SU-DHL-6 (cell line): Measurements from ENCODE around the gene GPR107.

Experiments
- H2AFZ ChIP-seq: fragments of 200-600 bp; sonication (generic); 2 replicates; pipeline ENCODE4 v1.6.1; 2014; ENCODE audit warnings: low read depth, mild to moderate bottlenecking, moderate library complexity, mixed read lengths, antibody characterized with exemption, low read length; ENCODE audit not compliant: severe bottlenecking
- H3F3A ChIP-seq: fragments of 200-600 bp; shearing (Covaris generic); 2 replicates; pipeline ENCODE4 v1.6.0; 2016; ENCODE audit warnings: antibody characterized with exemption, mild to moderate bottlenecking; ENCODE audit not compliant: insufficient read depth
- H3K27ac ChIP-seq: fragments of 200-600 bp; sonication (generic); 2 replicates; pipeline ENCODE4 v1.5.1; 2016; ENCODE audit warnings: low read depth, mild to moderate bottlenecking, low read length, moderate library complexity, mixed read lengths
- H3K27me3 ChIP-seq: fragments of 200-600 bp; sonication (generic), shearing (Covaris generic); 2 replicates; pipeline ENCODE4 v1.6.0; 2014; ENCODE audit warnings: mild to moderate bottlenecking, low read length
- H3K36me3 ChIP-seq: fragments of 200-600 bp; sonication (generic); 2 replicates; pipeline ENCODE4 v1.6.1; 2014; ENCODE audit warnings: mild to moderate bottlenecking, low read length, mixed read lengths
- H3K4me2 ChIP-seq: fragments of 300-600, 200-600 bp; shearing (Covaris generic), sonication (generic); 2 replicates; pipeline ENCODE4 v1.6.0; 2014; ENCODE audit warnings: low read length, low read depth, mild to moderate bottlenecking; ENCODE audit not compliant: poor library complexity, severe bottlenecking
- H3K4me3 ChIP-seq: fragments of 200-600 bp; sonication (generic); 2 replicates; pipeline ENCODE4 v1.5.1; 2014; ENCODE audit warnings: antibody characterized with exemption, low read length, mild to moderate bottlenecking, mixed read lengths; ENCODE audit not compliant: insufficient read depth, poor library complexity, severe bottlenecking
- H3K79me2 ChIP-seq: fragments of 200-600 bp; sonication (generic); 2 replicates; pipeline ENCODE4 v1.6.1; 2014; ENCODE audit warnings: mild to moderate bottlenecking, low read length, moderate library complexity; ENCODE audit not compliant: insufficient read depth
- H3K9ac ChIP-seq: fragments of 200-600 bp; sonication (generic); 2 replicates; pipeline ENCODE4 v1.7.0; 2014; ENCODE audit warnings: mild to moderate bottlenecking, low read length
- H3K9me2 ChIP-seq: fragments of 200-600 bp; sonication (generic); replicated peaks from 2 replicates; pipeline ENCODE4 v1.6.1; 2014; ENCODE audit warnings: low read length; ENCODE audit not compliant: insufficient read depth
- H3K9me3 ChIP-seq: fragments of 200-600 bp; sonication (generic); 2 replicates; pipeline ENCODE4 v1.6.1; 2014; ENCODE audit warnings: low read length, mixed read lengths; ENCODE audit not compliant: insufficient read depth
- H4K20me1 ChIP-seq: fragments of 200-600 bp; sonication (generic); 2 replicates; pipeline ENCODE4 v1.6.1; 2014; ENCODE audit warnings: low read depth, mild to moderate bottlenecking, antibody characterized with exemption, low read length, moderate library complexity, mixed read lengths
- EZH2phosphoT487 ChIP-seq: fragments of 200-600 bp; sonication (generic), shearing (Covaris generic); conservative IDR thresholded peaks from 2 replicates; pipeline ENCODE4 v1.6.1; 2018; ENCODE audit warnings: mild to moderate bottlenecking, antibody characterized with exemption, low read length, moderate library complexity, mixed read lengths
- TF ChIP-seq, protein P1 (sequence below): fragments of 200-600 bp; sonication (generic); IDR thresholded peaks from one replicate; pipeline ENCODE4 v1.5.1; 2017; ENCODE audit warnings: antibody characterized with exemption, mild to moderate bottlenecking, low read length, moderate library complexity; ENCODE audit not compliant: insufficient read depth, poor library complexity, severe bottlenecking

GPR107 gene

GRCh38 chr9:130138171-130138653 is 84.5 kb downstream of the GPR107 start:
- H3F3A ChIP-seq, result no peaks in the 10 kb centered on the region
- no peak overlapping the region for H3K27ac ChIP-seq
- H3K27me3 ChIP-seq, result no peaks in the 10 kb centered on the region
- no peak overlapping the region for H3K4me2 ChIP-seq
- no peaks in the 10 kb centered on the region for H4K20me1 ChIP-seq
- no peaks in the 10 kb centered on the region for H3K9me3 ChIP-seq
- H3K9ac ChIP-seq, result no peak overlapping the region
- H3K79me2 ChIP-seq, result no peaks in the 10 kb centered on the region
- no peak overlapping the region for H2AFZ ChIP-seq
- no peaks in the 10 kb centered on the region for H3K9me2 ChIP-seq
- no peaks in the 10 kb centered on the region for H3K36me3 ChIP-seq
- no peak overlapping the region for H3K4me3 ChIP-seq
- TF ChIP-seq, protein P1, sequence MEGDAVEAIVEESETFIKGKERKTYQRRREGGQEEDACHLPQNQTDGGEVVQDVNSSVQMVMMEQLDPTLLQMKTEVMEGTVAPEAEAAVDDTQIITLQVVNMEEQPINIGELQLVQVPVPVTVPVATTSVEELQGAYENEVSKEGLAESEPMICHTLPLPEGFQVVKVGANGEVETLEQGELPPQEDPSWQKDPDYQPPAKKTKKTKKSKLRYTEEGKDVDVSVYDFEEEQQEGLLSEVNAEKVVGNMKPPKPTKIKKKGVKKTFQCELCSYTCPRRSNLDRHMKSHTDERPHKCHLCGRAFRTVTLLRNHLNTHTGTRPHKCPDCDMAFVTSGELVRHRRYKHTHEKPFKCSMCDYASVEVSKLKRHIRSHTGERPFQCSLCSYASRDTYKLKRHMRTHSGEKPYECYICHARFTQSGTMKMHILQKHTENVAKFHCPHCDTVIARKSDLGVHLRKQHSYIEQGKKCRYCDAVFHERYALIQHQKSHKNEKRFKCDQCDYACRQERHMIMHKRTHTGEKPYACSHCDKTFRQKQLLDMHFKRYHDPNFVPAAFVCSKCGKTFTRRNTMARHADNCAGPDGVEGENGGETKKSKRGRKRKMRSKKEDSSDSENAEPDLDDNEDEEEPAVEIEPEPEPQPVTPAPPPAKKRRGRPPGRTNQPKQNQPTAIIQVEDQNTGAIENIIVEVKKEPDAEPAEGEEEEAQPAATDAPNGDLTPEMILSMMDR, result no peak
- TF ChIP-seq EZH2phosphoT487, result no peak

GRCh38 chr9:130138791-130139190 is 85.1 kb downstream of the GPR107 start:
- no peak overlapping the region for H3K27ac ChIP-seq

DNA sequence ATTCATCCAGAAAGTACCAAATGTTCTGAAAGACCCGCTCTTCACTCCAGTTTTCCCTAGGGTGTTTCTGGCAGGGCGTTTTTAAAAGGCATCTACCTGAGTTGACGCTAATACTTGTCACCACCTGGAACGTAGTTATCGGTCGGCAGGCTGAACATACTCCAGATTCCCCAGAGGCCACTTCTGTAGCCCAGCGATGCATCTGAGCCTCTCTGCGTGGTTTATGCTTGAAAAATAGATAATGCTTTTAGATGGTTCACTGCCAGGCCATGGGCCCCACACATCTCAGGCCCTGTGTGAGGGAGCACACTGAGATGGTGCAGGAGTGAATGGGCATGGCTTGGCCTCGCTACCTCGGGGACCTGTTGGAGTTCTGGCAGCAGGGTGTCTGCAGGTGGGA is 85.5 kb downstream of the GPR107 start:
- Histone ChIP-seq H3K4me3 (no peak overlapping the region), H3K79me2 (no peaks in the 10 kb centered on the region), H3K9ac (no peak overlapping the region), H3K27me3 (no peaks in the 10 kb centered on the region), H3F3A (no peaks in the 10 kb centered on the region), H4K20me1 (no peaks in the 10 kb centered on the region), H3K27ac (no peak overlapping the region), H3K9me3 (no peaks in the 10 kb centered on the region), H2AFZ (no peak overlapping the region), H3K9me2 (no peaks in the 10 kb centered on the region), H3K4me2 (no peak overlapping the region), H3K36me3 (no peaks in the 10 kb centered on the region)
- TF ChIP-seq, protein P1, result no peak
- TF ChIP-seq EZH2phosphoT487, result no peak

More at GRCh38 chr9:130138791-130139190, 85.1 kb downstream of the GPR107 start:
- Histone ChIP-seq H3K27me3 (no peaks in the 10 kb centered on the region), H4K20me1 (no peaks in the 10 kb centered on the region), H3K79me2 (no peaks in the 10 kb centered on the region), H3K9me2 (no peaks in the 10 kb centered on the region), H3K36me3 (no peaks in the 10 kb centered on the region), H3K9ac (no peak overlapping the region), H3F3A (no peaks in the 10 kb centered on the region), H2AFZ (no peak overlapping the region), H3K4me3 (no peak overlapping the region), H3K9me3 (no peaks in the 10 kb centered on the region), H3K4me2 (no peak overlapping the region)
- TF ChIP-seq EZH2phosphoT487, result no peak
- TF ChIP-seq, protein P1, result no peak
